Smooth muscle cell (in vitro differentiated cells): ENCODE measurements around the gene KIAA0513. TPM values are rescaled to one million over a fixed set of nuclear protein-coding genes. Genes with fewer than 3 reads are reported as not detected.

Source experiments
- DNase-seq: peaks from one replicate; lab custom pipeline; 2025; ENCODE audit not compliant: unreplicated experiment; lab: John Stamatoyannopoulos, UW
- H2AFZ ChIP-seq: fragments of 200-600 bp; sonication (generic); 2 replicates; pipeline ENCODE4 v1.6.0; 2016; ENCODE audit warnings: antibody characterized with exemption, low read depth, mild to moderate bottlenecking
- H3F3A ChIP-seq: fragments of 200-600 bp; sonication (generic); 2 replicates; pipeline ENCODE4 v1.6.0; 2017; ENCODE audit warnings: antibody characterized with exemption, low read depth
- H3K27ac ChIP-seq: fragments of 200-600 bp; sonication (generic); 2 replicates; pipeline ENCODE4 v1.5.1; 2016; ENCODE audit warnings: low read depth, mild to moderate bottlenecking
- H3K27me3 ChIP-seq: fragments of 200-600 bp; sonication (generic); 2 replicates; pipeline ENCODE4 v1.6.1; 2016; ENCODE audit warnings: low read depth, mild to moderate bottlenecking
- H3K36me3 ChIP-seq: fragments of 200-600 bp; sonication (generic); 2 replicates; pipeline ENCODE4 v1.5.1; 2016; ENCODE audit warnings: low read depth
- H3K4me1 ChIP-seq: fragments of 200-600 bp; sonication (generic); 2 replicates; pipeline ENCODE4 v1.5.1; 2016; ENCODE audit warnings: low read depth
- H3K4me2 ChIP-seq: fragments of 200-600 bp; sonication (generic); 2 replicates; pipeline ENCODE4 v1.6.0; 2016; ENCODE audit warnings: mild to moderate bottlenecking
- H3K4me3 ChIP-seq: fragments of 200-600 bp; sonication (generic); 2 replicates; pipeline ENCODE4 v1.5.1; 2016; ENCODE audit warnings: mild to moderate bottlenecking
- H3K79me2 ChIP-seq: fragments of 200-600 bp; sonication (generic); 2 replicates; pipeline ENCODE4 v1.6.0; 2016; ENCODE audit warnings: low read depth, mild to moderate bottlenecking
- H3K9ac ChIP-seq: fragments of 200-600 bp; sonication (generic); 2 replicates; pipeline ENCODE4 v1.6.0; 2016; ENCODE audit warnings: low read depth
- H3K9me3 ChIP-seq: fragments of 200-600 bp; sonication (generic); replicated peaks from 2 replicates; pipeline ENCODE4 v1.5.1; 2016; ENCODE audit warnings: low read depth
- H4K20me1 ChIP-seq: fragments of 200-600 bp; sonication (generic); 2 replicates; pipeline ENCODE4 v1.6.0; 2016; ENCODE audit warnings: low read depth
- WGBS: methylation state at CpG from one replicate; pipeline ENCODE4 v1.1.7; 2016; ENCODE audit warnings: low lambda C conversion rate; 5-methylcytosine and 5-hydroxymethylcytosine counted together
- polyA plus RNA-seq: library from polyadenylated mRNA; unstranded; fragments of >200 nt; fragmentation: Nextera tagmentation; extraction: Ambion mirVana; gene quantifications from 2 replicates; pipeline ENCODE4 v1.2.1, GENCODE V29; 2016
- total RNA-seq: library from RNA; depleted of rRNA; stranded (reverse); fragments of >200 nt; gene quantifications from 2 replicates; pipeline ENCODE4 v1.2.3, GENCODE V29; 2014
- TF ChIP-seq, protein P1 (sequence below): fragments of 200-600 bp; sonication (generic); IDR thresholded peaks from 2 replicates; pipeline ENCODE4 v1.5.1; 2017; ENCODE audit warnings: borderline replicate concordance, mild to moderate bottlenecking, antibody characterized with exemption; ENCODE audit not compliant: insufficient read depth, poor library complexity, severe bottlenecking

Gene KIAA0513
- total and polyA plus RNA-seq, 2 experiments from 2014 or later, result 3.2 to 3.3 TPM

GRCh38 chr16:85092309-85092708 is 64.7 kb downstream of the KIAA0513 start:
- Histone ChIP-seq H3K9me3 (no peaks in the 10 kb centered on the region), H3K4me2 (no peak overlapping the region), H3K4me3 (no peak overlapping the region), H3K4me1 (peaks cover 8% of the 10 kb centered on the region), H3K27me3 (no peaks in the 10 kb centered on the region), H2AFZ (no peak overlapping the region), H3K79me2 (no peaks in the 10 kb centered on the region), H3K36me3 (no peaks in the 10 kb centered on the region), H3K9ac (no peak overlapping the region), H3K27ac (no peak overlapping the region), H4K20me1 (no peaks in the 10 kb centered on the region), H3F3A (no peaks in the 10 kb centered on the region)
- 91% methylated on average over 9 of the region's 9 CpGs for WGBS
- TF ChIP-seq, protein P1, sequence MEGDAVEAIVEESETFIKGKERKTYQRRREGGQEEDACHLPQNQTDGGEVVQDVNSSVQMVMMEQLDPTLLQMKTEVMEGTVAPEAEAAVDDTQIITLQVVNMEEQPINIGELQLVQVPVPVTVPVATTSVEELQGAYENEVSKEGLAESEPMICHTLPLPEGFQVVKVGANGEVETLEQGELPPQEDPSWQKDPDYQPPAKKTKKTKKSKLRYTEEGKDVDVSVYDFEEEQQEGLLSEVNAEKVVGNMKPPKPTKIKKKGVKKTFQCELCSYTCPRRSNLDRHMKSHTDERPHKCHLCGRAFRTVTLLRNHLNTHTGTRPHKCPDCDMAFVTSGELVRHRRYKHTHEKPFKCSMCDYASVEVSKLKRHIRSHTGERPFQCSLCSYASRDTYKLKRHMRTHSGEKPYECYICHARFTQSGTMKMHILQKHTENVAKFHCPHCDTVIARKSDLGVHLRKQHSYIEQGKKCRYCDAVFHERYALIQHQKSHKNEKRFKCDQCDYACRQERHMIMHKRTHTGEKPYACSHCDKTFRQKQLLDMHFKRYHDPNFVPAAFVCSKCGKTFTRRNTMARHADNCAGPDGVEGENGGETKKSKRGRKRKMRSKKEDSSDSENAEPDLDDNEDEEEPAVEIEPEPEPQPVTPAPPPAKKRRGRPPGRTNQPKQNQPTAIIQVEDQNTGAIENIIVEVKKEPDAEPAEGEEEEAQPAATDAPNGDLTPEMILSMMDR, result no peak
- DNase-seq, result no peak

GRCh38 chr16:85092851-85093250 is 65.3 kb downstream of the KIAA0513 start:
- TF ChIP-seq, protein P1, result no peak
- no peaks in the 10 kb centered on the region for H3K36me3 ChIP-seq
- no peaks in the 10 kb centered on the region for H4K20me1 ChIP-seq
- no peak for DNase-seq
- no peak overlapping the region for H2AFZ ChIP-seq
- H3K9ac ChIP-seq, result no peak overlapping the region
- H3K4me3 ChIP-seq, result no peak overlapping the region
- 91% methylated on average over 18 of the region's 18 CpGs for WGBS
- no peak overlapping the region for H3K27ac ChIP-seq
- H3K4me1 ChIP-seq, result peaks cover 8% of the 10 kb centered on the region
- H3K9me3 ChIP-seq, result no peaks in the 10 kb centered on the region
- H3K4me2 ChIP-seq, result no peak overlapping the region
- no peaks in the 10 kb centered on the region for H3K79me2 ChIP-seq
- no peaks in the 10 kb centered on the region for H3K27me3 ChIP-seq
- H3F3A ChIP-seq, result no peaks in the 10 kb centered on the region

DNA sequence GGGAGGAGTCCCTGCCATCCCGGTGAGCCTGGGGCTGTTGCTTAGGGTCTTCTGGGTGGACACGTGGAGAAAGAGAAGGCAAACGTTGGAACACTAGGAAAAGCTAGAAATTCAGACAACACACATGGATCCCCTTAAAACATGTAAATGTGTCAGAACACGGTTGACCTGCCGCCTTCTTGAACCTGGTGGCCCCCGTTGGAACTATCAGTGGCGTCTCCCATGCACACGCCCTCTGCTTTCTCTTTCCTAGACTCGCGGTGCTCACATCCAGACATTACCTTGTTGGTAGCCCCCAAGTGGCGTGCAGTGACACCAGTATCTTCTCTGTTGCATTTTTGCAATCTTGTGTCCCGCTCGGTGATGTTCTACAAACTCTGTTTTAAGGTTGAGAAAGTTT is 66.1 kb downstream of the KIAA0513 start:
- Histone ChIP-seq H3K9me3 (no peaks in the 10 kb centered on the region), H3K27ac (no peak overlapping the region), H3K9ac (no peak overlapping the region), H3K4me1 (peaks cover 8% of the 10 kb centered on the region), H3K4me2 (no peak overlapping the region), H3K79me2 (no peaks in the 10 kb centered on the region), H2AFZ (no peak overlapping the region), H3K4me3 (no peak overlapping the region), H3F3A (no peaks in the 10 kb centered on the region), H3K36me3 (no peaks in the 10 kb centered on the region), H4K20me1 (no peaks in the 10 kb centered on the region), H3K27me3 (no peaks in the 10 kb centered on the region)
- TF ChIP-seq, protein P1, result no peak
- 90% methylated on average over 13 of the region's 13 CpGs for WGBS
- no peak for DNase-seq

GRCh38 chr16:85094176-85094805 is 66.7 kb downstream of the KIAA0513 start:
- H3K27me3 ChIP-seq, result no peaks in the 10 kb centered on the region
- 92% methylated on average over 12 of the region's 12 CpGs for WGBS

More at GRCh38 chr16:85094176-85094805, 66.7 kb downstream of the KIAA0513 start:
- Histone ChIP-seq H3K4me3 (no peak overlapping the region), H3K36me3 (no peaks in the 10 kb centered on the region), H3F3A (no peaks in the 10 kb centered on the region), H2AFZ (no peak overlapping the region), H3K4me1 (peaks cover 8% of the 10 kb centered on the region), H3K79me2 (no peaks in the 10 kb centered on the region), H3K9ac (no peak overlapping the region), H3K9me3 (no peaks in the 10 kb centered on the region), H4K20me1 (no peaks in the 10 kb centered on the region), H3K4me2 (no peak overlapping the region), H3K27ac (no peak overlapping the region)
- TF ChIP-seq, protein P1, result no peak
- no peak for DNase-seq
